ENCODE measurements around the gene BCOR. TPM values are rescaled to one million over a fixed set of nuclear protein-coding genes. Genes with fewer than 3 reads are reported as not detected.
A peak's percentile ranks its signal among the peaks of the same experiment; 100 is the strongest.

Gene BCOR
- total and polyA plus RNA-seq, 2 experiments from 2014 or later, result 30.0 to 90.5 TPM

DNA sequence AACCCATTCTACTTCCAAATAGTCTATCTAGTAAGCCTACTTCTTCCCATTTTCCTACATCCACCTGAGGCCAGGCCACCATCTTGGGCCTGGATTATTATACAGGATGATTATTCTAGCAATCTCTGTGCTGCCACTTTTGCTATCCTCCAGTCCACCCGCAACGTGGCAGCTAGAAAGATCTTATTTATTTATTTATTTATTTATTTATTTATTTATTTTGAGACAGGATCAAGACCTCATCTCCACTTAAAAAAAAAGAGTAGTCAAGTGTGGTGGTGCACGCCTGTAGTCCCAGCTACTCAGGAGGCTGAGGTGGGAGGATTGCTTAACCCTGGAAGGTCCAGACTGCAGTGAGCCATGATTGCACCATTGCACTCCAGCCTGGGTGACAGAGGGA lies 15.2 kb upstream of the BCOR start:
- TF ChIP-seq, protein P1, sequence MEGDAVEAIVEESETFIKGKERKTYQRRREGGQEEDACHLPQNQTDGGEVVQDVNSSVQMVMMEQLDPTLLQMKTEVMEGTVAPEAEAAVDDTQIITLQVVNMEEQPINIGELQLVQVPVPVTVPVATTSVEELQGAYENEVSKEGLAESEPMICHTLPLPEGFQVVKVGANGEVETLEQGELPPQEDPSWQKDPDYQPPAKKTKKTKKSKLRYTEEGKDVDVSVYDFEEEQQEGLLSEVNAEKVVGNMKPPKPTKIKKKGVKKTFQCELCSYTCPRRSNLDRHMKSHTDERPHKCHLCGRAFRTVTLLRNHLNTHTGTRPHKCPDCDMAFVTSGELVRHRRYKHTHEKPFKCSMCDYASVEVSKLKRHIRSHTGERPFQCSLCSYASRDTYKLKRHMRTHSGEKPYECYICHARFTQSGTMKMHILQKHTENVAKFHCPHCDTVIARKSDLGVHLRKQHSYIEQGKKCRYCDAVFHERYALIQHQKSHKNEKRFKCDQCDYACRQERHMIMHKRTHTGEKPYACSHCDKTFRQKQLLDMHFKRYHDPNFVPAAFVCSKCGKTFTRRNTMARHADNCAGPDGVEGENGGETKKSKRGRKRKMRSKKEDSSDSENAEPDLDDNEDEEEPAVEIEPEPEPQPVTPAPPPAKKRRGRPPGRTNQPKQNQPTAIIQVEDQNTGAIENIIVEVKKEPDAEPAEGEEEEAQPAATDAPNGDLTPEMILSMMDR (IDR thresholded peaks at IDR 0.05; ENCODE audit: low read depth, low read length), result no peak
- H3K4me3 ChIP-seq, result no peak overlapping the region

DNA sequence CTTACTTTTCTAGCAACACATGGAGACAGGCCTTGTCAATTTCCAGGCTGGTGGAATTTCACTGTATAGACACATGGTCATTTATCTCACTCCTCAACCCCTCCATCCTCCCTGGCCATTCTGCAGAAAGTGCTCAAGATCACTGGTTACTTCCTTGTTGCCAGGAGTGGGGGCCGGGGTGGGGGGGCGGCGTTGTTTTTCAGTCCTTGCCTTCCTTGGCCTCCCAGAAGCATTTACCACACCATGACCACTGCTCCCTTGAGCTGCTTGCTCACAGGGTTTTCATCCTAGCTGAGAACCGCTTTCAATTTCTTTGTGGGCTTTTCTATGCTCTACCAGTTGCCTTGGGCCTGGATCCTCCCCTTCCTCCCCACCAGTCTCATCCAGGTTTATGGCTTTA lies 14.1 kb upstream of the BCOR start:
- no peak overlapping the region for H3K4me3 ChIP-seq
- TF ChIP-seq, protein P1 (IDR thresholded peaks at IDR 0.05; ENCODE audit: low read depth, low read length), result no peak
- no peaks in the 10 kb centered on the region for H3K36me3 ChIP-seq
- H3K27me3 ChIP-seq, result no peaks in the 10 kb centered on the region
- H3K4me1 ChIP-seq (ENCODE audit: low read depth), result peaks cover 17% of the 10 kb centered on the region
- no peak overlapping the region for H3K27ac ChIP-seq
- no peak for DNase-seq (ENCODE audit: low read depth in 1 of 2, low spot score in 1 of 2)
- H3K9me3 ChIP-seq (ENCODE audit: low read depth), result no peaks in the 10 kb centered on the region

More for the DNA sequence above, 15.2 kb upstream of the BCOR start:
- H3K27me3 ChIP-seq, result no peaks in the 10 kb centered on the region
- DNase-seq (ENCODE audit: low read depth in 1 of 2, low spot score in 1 of 2), result no peak
- no peak overlapping the region for H3K27ac ChIP-seq
- peaks cover 7% of the 10 kb centered on the region for H3K4me1 ChIP-seq (ENCODE audit: low read depth)
- no peaks in the 10 kb centered on the region for H3K9me3 ChIP-seq (ENCODE audit: low read depth)
- H3K36me3 ChIP-seq, result no peaks in the 10 kb centered on the region

DNA sequence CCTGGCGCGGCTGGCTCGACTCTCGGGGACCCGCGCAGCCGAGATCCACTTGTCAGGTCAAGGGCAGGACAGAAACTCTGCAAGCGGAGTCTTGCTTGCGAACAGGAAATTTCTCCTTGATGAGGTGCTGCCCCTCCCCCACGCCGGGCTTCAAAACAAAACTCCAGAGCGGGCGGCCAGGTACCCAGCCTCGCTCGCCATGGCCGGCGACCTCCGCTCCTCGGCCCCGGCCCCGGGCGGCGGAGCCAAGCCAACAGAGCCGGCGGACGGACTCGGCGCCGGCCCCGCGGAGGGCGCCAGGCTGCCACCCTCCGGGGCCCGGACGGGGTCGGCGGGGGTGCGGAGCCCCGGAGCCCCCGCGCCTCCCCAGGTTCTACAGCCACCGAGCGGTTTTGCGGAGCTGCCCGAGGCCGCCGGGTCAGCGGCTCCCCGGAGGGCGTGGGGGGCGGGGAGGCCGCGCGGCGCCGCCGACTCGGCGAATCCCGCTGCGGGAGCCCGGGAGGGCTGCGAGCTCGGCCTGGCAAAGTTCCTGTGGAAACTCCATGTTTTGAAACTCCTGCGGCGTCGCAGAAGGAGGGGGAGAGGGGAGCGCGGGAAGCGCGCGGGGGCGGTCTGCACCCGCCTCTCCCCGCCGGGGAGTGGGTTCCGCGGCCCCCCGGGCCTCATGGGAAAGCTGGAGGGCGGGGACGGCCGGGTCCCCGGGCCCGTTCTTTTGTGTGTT lies 11.7 kb upstream of the BCOR start:
- Histone ChIP-seq H3K4me3 (peak overlapping the region; percentile 50), H3K9me3 (ENCODE audit: low read depth) (no peaks in the 10 kb centered on the region), H3K27ac (peak overlapping the region; percentile 92), H3K36me3 (no peaks in the 10 kb centered on the region), H3K27me3 (no peaks in the 10 kb centered on the region), H3K4me1 (ENCODE audit: low read depth) (peaks cover 22% of the 10 kb centered on the region)
- DNase-seq (ENCODE audit: low read depth in 1 of 2, low spot score in 1 of 2), result peak; percentile 72 to 73
- TF ChIP-seq, protein P1 (IDR thresholded peaks at IDR 0.05; ENCODE audit: low read depth, low read length), result no peak

DNA sequence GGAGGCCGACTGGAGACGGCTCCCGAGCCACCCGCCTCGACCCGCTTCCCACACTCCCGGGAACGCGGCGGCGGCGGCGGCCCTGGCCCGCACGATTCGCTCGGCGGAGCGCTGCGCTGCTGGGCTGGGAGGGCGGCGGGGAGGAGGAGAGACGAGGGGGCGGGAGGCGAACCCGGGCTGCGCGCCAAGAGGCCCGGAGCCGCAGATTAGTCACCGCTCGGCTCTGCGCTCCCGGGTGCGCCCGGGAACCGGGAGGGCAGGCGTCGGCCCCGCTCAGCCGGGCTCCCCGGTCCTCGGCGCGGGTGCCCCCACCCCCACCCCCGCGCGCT lies 11.2 kb upstream of the BCOR start:
- TF ChIP-seq, protein P1 (IDR thresholded peaks at IDR 0.05; ENCODE audit: low read depth, low read length), result no peak
- peak; percentile 80 to 85 for DNase-seq (ENCODE audit: low read depth in 1 of 2, low spot score in 1 of 2)
- Histone ChIP-seq H3K4me1 (ENCODE audit: low read depth) (peaks cover 24% of the 10 kb centered on the region), H3K27me3 (no peaks in the 10 kb centered on the region), H3K36me3 (no peaks in the 10 kb centered on the region), H3K27ac (peak overlapping the region; percentile 92), H3K4me3 (peak overlapping the region; percentile 50), H3K9me3 (ENCODE audit: low read depth) (no peaks in the 10 kb centered on the region)

DNA sequence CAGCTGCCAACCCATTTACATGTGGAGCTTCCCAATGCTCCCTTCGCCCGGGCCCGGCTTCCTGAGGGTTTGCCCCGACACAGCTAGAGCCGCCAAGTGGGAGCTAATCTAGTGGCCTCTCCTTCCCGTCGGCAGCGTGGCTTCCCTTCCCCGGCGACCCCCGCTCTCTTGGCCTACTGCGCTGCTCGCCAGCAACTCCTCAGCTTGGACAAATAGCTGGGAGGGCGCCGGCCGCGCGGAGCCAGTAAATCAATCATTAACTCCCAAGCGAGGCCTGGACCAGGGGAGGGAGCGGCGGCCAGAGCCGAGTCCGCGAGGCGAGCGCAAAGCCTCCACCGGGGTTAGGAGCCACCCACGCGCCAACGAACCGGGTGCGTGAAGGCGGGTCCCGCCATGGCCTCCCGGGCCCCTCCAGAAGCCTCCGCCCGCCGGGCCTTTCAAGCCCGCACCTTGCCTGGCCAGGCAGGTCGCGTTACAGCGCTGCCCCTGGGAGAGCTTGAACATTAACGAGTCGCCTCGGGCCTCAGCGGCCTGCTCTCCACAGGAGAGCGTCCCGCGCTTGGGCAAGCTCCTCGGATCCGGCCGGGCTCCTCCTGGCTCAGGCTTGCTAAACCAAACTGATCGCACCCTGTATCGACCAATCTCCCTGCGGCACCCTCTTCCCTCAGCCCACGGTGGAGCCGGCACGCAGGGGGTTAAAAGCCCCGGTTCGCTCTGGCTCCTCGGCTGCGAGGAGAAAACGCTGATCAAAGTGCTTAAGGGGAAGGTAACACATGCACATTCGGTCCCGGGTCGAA lies 10.6 kb upstream of the BCOR start:
- peaks cover 30% of the 10 kb centered on the region for H3K4me1 ChIP-seq (ENCODE audit: low read depth)
- H3K36me3 ChIP-seq, result no peaks in the 10 kb centered on the region
- peak overlapping the region; percentile 92 for H3K27ac ChIP-seq
- H3K4me3 ChIP-seq, result peak overlapping the region; percentile 50
- H3K9me3 ChIP-seq (ENCODE audit: low read depth), result no peaks in the 10 kb centered on the region
- H3K27me3 ChIP-seq, result no peaks in the 10 kb centered on the region
- peak; percentile 52 to 58 for DNase-seq (ENCODE audit: low read depth in 1 of 2, low spot score in 1 of 2)
- TF ChIP-seq, protein P1 (IDR thresholded peaks at IDR 0.05; ENCODE audit: low read depth, low read length), result no peak
